Bone marrow (tissue), 2 donors: Measurements from ENCODE around the gene RUFY4.

Experiments used
- DNase-seq, 2 donors: peaks; one replicate each; lab custom pipeline; 2025; lab: John Stamatoyannopoulos, UW

The RUFY4 gene

GRCh38 chr2:218063896-218064295 lies 5.2 kb upstream of the RUFY4 start:
- DNase-seq = no peak

- DNase-seq = no peak
Measured at GRCh38 chr2:218065239-218066006, 3.6 kb upstream of the RUFY4 start.

GRCh38 chr2:218066926-218067515 lies 2.0 kb upstream of the RUFY4 start:
- no peak for DNase-seq

- no peak for DNase-seq
Measured at GRCh38 chr2:218067523-218067922, 1.5 kb upstream of the RUFY4 start.

GRCh38 chr2:218069606-218070300 lies 700 bp downstream of the RUFY4 start:
- no peak for DNase-seq

- no peak for DNase-seq
Measured at GRCh38 chr2:218070587-218070986, 1.5 kb downstream of the RUFY4 start.

GRCh38 chr2:218071218-218071937 lies 2.3 kb downstream of the RUFY4 start:
- no peak for DNase-seq

- DNase-seq = no peak
Measured at GRCh38 chr2:218072002-218072401, 2.9 kb downstream of the RUFY4 start.

- no peak for DNase-seq
Measured at GRCh38 chr2:218072478-218073024, 3.5 kb downstream of the RUFY4 start.

- no peak for DNase-seq
Measured at GRCh38 chr2:218073185-218073584, 4.1 kb downstream of the RUFY4 start.

- peak in 1 of 2 donors; percentile 12 for DNase-seq
Measured at GRCh38 chr2:218074031-218074430, 5.0 kb downstream of the RUFY4 start.

GRCh38 chr2:218075975-218076811 lies 7.1 kb downstream of the RUFY4 start:
- DNase-seq = no peak

- no peak for DNase-seq
Measured at GRCh38 chr2:218077464-218078216, 8.6 kb downstream of the RUFY4 start.

- no peak for DNase-seq
Measured at GRCh38 chr2:218079943-218080913, 11.2 kb downstream of the RUFY4 start.

GRCh38 chr2:218081063-218081462 lies 12.0 kb downstream of the RUFY4 start:
- no peak for DNase-seq

- no peak for DNase-seq
Measured at GRCh38 chr2:218081695-218082094, 12.6 kb downstream of the RUFY4 start.

GRCh38 chr2:218082586-218083351 lies 13.7 kb downstream of the RUFY4 start:
- no peak for DNase-seq

- DNase-seq = no peak
Measured at GRCh38 chr2:218083352-218083676, 14.3 kb downstream of the RUFY4 start.

- no peak for DNase-seq
Measured at GRCh38 chr2:218086478-218086877, 17.4 kb downstream of the RUFY4 start.
